ENCODE data around the gene TTLL9. TPM values are rescaled to one million over a fixed set of nuclear protein-coding genes. Genes with fewer than 3 reads are reported as not detected.
"Not testable (repeated sequence)": the region's sequence is repeated elsewhere in the genome, so short reads cannot be mapped to it uniquely, and the experiment has no call there.

Gene TTLL9
- polyA plus RNA-seq, 1 donor = 5.5 TPM

- DNase-seq = no peak
Measured at GRCh38 chr20:31918466-31919105, 48.2 kb downstream of the TTLL9 start.

DNA sequence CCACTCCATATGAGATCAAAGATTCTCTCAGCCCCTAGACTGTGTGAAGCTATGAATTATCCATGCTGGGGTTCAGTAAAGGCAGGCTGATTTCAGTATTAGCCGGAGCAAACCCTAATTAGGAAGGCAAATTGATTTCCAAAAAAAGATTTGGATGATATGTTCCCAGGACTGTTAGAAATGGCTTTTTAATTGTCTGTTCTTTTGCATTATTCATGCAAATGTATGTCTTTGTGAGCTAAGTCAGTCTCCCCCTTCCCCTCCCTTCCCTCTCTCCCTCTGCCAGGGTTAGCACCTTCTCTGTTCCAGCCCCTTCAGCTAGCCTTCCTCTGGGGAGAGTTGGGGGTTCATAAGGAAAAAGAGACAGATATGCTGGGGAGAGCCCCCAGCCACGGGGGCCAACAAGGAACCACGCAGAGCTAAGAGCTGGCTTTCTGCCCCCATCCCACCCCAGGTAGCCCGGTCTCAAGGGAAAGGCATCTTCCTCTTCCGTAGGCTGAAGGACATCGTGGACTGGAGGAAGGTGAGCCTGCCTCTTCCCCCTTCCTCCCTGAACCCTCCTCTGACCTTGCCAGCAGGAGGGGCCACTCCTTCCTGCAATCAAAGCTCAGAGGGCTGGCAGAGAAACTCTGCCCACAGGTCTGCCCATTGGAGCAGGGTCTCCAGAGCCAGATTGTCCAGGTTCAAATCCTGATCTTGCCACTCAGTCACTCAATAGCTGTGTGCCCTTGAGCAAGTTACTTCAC lies 49.1 kb downstream of the TTLL9 start:
- DNase-seq = no peak

DNA sequence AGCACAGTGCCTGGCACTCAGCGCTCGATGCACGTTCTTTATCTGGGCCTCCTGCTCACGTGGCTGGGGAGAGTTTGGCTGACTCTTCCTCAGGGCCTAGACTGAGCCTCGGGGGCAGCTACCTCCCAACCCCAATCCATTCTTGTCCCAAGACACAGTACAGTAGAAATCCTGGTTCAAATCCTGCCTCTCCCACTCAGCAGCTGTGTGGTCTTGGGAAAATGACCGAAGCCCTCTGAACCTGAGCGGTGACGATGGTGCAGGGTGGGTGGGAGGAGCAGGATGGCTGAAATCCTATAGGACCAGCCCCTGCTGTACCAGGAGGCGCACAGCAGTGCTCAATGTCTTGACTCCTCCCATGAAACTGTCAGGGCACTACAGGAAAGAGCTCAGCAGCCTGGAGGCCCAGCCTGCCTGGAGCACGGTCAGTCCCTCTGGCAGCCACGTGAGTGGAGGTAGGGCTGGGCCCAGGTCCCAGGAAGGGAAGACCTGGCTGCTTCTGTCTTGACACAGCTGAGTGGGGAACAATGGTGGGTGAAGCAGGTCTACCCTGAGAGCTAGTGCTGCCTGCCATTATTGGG lies 49.9 kb downstream of the TTLL9 start:
- no peak for DNase-seq

DNA sequence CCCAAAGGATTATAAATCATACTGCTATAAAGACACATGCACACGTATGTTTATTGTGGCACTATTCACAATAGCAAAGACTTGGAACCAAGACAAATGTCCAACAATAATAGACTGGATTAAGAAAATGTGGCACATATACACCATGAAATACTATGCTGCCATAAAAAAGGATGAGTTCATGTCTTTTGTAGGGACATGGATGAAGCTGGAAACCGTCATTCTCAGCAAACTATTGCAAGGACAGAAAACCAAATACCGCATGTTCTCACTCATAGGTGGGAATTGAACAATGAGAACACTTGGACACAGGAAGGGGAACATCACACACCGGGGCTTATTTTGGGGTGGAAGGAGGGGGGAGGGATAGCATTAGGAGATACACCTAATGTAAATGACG lies 51.0 kb downstream of the TTLL9 start:
- not testable (repeated sequence) for DNase-seq

GRCh38 chr20:31922181-31922580 lies 51.7 kb downstream of the TTLL9 start:
- DNase-seq = no peak

DNA sequence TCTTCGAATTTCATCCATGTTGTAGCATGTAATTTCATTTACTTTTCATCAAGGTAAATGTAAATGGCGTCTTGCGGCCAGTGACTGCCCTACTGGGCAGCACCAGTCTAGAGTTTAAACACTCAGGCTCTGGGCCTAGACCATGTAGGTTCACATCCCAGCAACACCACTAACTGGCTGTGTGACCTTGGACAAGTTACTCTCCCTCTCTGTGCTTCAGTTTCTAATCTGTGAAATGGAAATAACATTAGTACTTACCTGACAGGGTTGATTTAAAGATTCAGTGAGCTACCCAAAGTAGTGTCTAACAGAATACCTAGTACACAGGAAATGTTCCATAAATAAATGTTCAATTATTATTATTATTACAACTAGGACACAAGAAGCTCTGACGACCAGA lies 52.2 kb downstream of the TTLL9 start:
- no peak for DNase-seq

DNA sequence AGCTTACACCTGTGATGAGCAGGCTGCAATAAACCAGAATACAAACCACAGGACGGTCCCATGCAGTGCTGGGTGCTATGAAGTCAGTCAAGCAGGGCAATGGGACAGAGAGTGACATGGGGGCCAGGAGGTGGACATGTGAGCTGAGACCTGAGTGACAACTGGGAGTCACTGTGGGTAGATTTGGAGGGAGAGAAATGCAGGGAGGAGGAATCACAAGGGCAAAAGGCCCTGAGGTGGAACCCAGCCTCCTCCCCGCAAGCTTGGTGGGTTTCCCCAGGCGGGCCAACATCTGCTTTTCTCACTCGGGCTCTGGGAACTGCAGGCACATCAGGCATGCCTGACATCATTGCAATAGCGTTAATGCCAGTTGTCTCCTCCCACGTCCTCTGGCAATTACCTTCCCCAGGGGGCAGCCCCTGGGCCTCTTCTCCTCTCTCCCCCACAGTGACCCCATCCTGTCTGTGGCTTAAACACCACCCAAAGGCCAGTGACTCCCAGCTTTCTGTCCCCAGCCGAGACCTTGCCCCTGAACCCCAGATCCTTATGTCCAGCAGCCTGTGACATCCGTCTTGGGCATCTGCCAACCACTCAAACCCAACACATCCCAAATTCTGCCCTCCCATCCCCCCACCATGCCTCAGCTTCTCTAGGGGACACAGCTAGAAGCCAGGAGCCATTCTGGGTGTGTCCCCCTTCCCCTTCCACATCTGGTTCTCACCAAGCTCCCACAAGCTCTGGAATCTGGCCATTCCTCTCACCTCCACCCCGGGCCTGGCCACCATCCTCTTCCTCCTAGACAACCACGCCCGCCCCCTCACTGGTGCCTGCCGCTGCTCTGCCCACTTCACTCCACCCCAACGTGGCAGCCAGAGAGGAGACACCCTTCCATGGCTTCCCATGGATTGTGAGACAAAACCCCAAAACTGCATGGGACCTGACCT lies 53.2 kb downstream of the TTLL9 start:
- peak; percentile 15 for DNase-seq

DNA sequence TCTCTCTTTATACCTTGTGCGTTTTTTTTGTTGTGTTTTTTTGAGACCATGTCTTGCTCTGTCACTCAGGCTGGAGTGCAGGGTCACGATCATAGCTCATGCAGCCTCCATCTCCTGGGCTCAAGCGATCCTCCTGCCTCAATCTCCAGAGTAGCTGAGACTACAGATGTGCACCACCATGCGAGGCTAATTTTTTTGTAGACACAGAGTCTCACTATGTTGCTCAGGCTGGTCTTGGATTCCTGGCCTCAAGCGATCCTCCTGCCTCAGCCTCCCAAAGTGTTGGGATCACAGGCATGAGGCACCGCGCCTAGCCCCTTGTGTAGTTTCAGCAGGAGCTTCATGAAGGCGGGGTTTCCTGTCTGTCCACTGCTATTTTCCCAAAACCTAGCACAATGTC lies 54.1 kb downstream of the TTLL9 start:
- no peak for DNase-seq

GRCh38 chr20:31925631-31926030 lies 55.2 kb downstream of the TTLL9 start:
- DNase-seq = no peak

DNA sequence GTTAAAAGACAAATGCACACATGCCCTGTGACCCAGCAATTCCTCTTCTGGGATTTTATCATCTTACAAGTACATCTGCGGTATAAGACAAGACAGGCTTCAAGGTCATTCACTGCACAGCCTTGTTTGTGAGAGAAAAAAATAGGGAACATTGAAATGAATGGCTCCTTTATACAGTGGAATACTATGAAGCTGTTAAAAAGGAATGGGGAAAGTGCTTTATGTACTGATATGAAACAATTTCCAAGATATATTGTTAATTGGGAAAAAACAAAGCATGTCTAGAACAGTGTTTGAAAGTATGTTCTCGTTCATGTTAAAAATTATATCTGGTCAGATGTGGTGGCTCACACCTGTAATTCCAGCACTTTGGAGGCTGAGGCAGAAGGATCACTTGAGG lies 56.1 kb downstream of the TTLL9 start:
- no peak for DNase-seq

GRCh38 chr20:31927627-31928159 lies 57.3 kb downstream of the TTLL9 start:
- no peak for DNase-seq

DNA sequence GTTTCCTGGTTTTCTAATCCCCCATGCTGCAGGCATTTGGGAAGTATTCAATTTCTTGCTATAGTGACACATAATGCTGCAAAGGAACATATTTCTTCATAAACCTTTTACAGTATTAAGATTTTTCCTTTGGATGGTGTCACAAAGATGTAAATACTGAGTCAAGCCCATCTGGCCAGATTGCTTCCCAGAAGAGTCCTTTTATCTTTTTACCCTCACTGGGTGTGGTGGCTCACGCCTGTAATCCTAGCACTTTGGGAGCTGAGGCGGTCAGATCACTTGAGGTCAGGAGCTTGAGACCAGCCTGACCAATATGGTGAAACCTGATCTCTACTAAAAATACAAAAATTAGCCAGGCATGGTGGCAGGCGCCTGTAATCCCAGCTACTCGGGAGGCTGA lies 59.2 kb downstream of the TTLL9 start:
- not testable (repeated sequence) for DNase-seq

- DNase-seq = no peak
Measured at GRCh38 chr20:31930779-31931178, 60.3 kb downstream of the TTLL9 start.

DNA sequence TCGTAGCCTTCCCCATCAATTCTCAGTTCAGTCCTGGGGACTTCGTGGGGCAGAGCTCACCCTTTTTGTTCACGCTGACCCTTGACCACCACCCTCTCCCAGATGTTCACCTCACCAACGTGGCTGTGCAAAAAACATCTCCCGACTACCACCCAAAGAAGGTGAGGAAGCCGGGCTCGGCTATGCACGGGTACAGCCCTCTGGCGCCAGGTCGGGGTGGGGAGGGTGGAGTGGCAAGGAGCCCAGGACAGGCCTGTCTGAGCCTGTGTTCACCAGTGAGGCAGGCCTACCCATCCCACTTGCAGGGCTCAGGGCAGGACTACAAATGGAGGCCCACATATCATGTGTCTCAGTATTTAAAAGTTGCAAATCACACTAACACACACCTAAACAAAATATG lies 63.3 kb downstream of the TTLL9 start:
- DNase-seq = no peak

DNA sequence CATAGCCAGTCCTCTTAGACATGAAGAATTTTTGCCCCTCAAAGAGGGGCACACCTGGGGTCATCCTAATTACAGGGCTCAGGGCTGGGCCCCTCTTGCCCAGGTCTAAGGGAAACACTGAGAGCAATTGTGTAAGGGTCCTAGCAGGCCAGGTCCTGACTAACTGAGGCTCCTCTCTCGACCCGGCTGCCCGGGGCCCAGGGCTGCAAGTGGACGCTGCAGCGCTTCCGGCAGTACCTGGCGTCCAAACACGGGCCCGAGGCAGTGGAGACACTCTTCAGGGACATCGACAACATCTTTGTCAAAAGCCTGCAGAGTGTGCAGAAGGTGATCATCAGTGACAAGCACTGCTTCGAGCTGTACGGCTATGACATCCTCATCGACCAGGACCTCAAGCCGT lies 64.1 kb downstream of the TTLL9 start:
- DNase-seq = no peak

DNA sequence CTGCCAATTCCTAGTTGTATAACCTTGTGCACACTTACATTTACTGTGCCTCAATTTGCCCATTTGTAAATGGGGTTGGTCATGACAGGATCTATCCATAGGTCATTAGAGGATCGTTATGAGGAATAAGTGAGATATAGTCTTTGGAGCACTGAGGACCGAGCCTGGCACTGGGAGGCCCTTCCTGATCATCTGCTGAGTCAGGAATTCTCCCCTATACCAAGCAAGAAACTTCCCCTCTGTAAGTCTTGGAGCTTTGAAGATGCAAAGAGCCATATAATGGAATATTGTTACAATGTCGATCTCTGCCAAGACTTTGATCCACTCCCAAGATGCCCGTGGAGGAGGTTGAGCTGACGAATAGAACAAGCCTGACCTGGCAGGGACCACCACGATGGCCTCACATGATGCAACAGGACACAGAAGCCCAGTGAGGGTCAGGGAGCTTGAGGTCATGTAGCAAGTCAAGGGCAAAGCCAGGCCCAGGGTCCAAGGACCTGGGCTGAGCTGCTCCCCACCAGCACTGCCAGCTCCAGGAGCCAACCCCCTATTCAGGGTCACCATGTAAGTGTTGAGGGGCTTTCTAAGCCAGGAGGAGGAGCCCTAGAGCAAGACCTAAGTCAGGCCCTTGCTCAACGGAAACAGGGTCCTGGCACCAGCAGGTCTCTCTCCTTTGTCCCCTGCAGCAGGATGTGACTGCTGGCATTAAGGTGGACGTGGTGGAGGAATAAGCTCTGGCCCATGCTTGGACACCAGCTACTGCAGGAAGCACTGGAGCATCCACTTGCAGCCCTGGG lies 64.7 kb downstream of the TTLL9 start:
- no peak for DNase-seq

- no peak for DNase-seq
Measured at GRCh38 chr20:31936420-31936819, 66.0 kb downstream of the TTLL9 start.

GRCh38 chr20:31937820-31938219 lies 67.4 kb downstream of the TTLL9 start:
- DNase-seq = no peak

DNA sequence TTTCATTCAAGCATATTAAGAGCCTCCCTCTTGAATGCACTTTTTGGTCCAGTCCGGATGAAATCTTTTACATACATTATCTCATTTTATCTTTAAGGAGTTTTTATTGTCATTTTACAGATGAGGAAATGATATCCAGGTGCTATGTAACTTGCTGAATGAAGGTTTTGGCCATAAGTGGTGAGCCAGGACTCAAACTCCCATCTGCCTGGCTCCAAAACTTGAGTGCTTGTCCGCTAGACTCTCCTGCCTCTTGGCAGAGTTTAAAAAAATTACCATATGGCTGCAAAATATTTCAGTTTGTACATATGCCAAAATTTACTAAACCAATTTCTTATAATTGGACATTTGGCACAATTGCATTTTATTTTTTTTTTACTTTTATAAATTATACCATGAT lies 69.2 kb downstream of the TTLL9 start:
- DNase-seq = no peak

DNA sequence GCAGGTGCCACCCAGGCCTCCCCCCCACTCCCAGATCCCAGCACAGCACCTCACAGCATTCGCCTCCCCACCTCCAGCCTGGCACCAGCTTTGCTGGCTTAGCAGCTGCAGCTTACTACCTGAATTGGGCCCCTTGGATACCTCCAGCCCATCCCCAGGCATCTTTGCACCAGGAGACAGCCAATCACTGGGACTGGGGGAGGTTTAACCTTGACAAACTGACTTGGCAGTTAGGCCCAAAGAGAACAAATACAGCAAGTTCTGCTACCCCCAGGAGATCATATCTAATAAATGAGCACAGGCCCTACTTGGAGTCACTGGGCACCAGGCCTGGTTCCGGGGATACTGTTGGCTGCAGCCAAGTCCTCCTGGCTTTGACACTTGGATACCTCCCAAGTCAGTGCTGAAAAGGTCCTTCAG lies 72.6 kb downstream of the TTLL9 start:
- DNase-seq = no peak

GRCh38 chr20:31945319-31945718 lies 74.9 kb downstream of the TTLL9 start:
- DNase-seq = no peak

Data from left kidney (tissue), 2 donors.